SK-N-SH treated with all-trans-retinoic acid at 6 μM for 48 hours (cell line): ENCODE results near the gene CLN6.

ENCODE experiments used
- ATAC-seq: fragments of 200-7000 bp; cut with Tn5 transposase; 3 replicates; pipeline ENCODE4 v1.9.1; 2020; ENCODE audit warnings: mild to moderate bottlenecking, moderate library complexity
- ARNTL ChIP-seq: fragments of 450-650 bp; formaldehyde crosslinking; IDR thresholded peaks from 2 replicates; pipeline ENCODE4 v1.5.0; 2020; ENCODE audit warnings: low read depth, mild to moderate bottlenecking, moderate library complexity, borderline replicate concordance
- BACH2 ChIP-seq: fragments of 250-450 bp; sonication (Bioruptor Pico); IDR thresholded peaks from 2 replicates; pipeline ENCODE4 v1.9.0; 2021; ENCODE audit warnings: mild to moderate bottlenecking, borderline replicate concordance
- CREB5 ChIP-seq: fragments of 250-450 bp; sonication (Bioruptor Pico); IDR thresholded peaks from 2 replicates; pipeline ENCODE4 v1.5.1; 2020; ENCODE audit warnings: low read depth, mild to moderate bottlenecking, moderate library complexity
- CSDC2 ChIP-seq: fragments of 250-450 bp; sonication (Bioruptor Pico); IDR thresholded peaks from 2 replicates; pipeline ENCODE4 v1.5.0; 2020; ENCODE audit warnings: mild to moderate bottlenecking, moderate library complexity
- ESRRG ChIP-seq: fragments of 250-450 bp; sonication (Bioruptor Pico); IDR thresholded peaks from 2 replicates; pipeline ENCODE4 v1.6.1; 2021; ENCODE audit warnings: mild to moderate bottlenecking
- GLIS3 ChIP-seq: fragments of 250-450 bp; sonication (Bioruptor Pico); IDR thresholded peaks from 2 replicates; pipeline ENCODE4 v1.5.0; 2020; ENCODE audit warnings: mild to moderate bottlenecking, moderate library complexity
- ISL1 ChIP-seq: fragments of 250-450 bp; sonication (Bioruptor Pico); IDR thresholded peaks from 2 replicates; pipeline ENCODE4 v2.1.2; 2022; ENCODE audit warnings: mild to moderate bottlenecking, moderate library complexity
- OSR1 ChIP-seq: fragments of 250-450 bp; sonication (Bioruptor Pico); IDR thresholded peaks from 2 replicates; pipeline ENCODE4 v1.8.0; 2022; ENCODE audit warnings: moderate library complexity, mild to moderate bottlenecking, inconsistent platforms
- PPARA ChIP-seq: fragments of 250-450 bp; sonication (Bioruptor Pico); IDR thresholded peaks from 2 replicates; pipeline ENCODE4 v1.5.0; 2020; ENCODE audit warnings: mild to moderate bottlenecking, borderline replicate concordance
- SNAI2 ChIP-seq: fragments of 250-450 bp; sonication (Bioruptor Pico); IDR thresholded peaks from 2 replicates; pipeline ENCODE4 v1.5.0; 2020; ENCODE audit warnings: mild to moderate bottlenecking, moderate library complexity
- TCF4 ChIP-seq: fragments of 250-450 bp; sonication (Bioruptor Pico); IDR thresholded peaks from 2 replicates; pipeline ENCODE4 v1.8.0; 2021; ENCODE audit warnings: mild to moderate bottlenecking, moderate library complexity, borderline replicate concordance
- TOX ChIP-seq: fragments of 250-450 bp; sonication (Bioruptor Pico); IDR thresholded peaks from 2 replicates; pipeline ENCODE4 v1.8.0; 2021; ENCODE audit warnings: mild to moderate bottlenecking, moderate library complexity, borderline replicate concordance
- ZC3H10 ChIP-seq: fragments of 250-450 bp; sonication (Bioruptor Pico); IDR thresholded peaks from 2 replicates; pipeline ENCODE4 v1.5.1; 2021; ENCODE audit warnings: mild to moderate bottlenecking, moderate library complexity
- ZFP3 ChIP-seq: fragments of 250-450 bp; sonication (Bioruptor Pico); IDR thresholded peaks from 2 replicates; pipeline ENCODE4 v1.5.0; 2020; ENCODE audit warnings: mild to moderate bottlenecking, moderate library complexity
- ZFP30 ChIP-seq: fragments of 450-650 bp; formaldehyde crosslinking; IDR thresholded peaks from 2 replicates; pipeline ENCODE4 v1.5.0; 2022; ENCODE audit warnings: mild to moderate bottlenecking, moderate library complexity
- ZNF565 ChIP-seq: fragments of 450-650 bp; formaldehyde crosslinking; conservative IDR thresholded peaks from 2 replicates; pipeline ENCODE4 v1.5.0; 2020; ENCODE audit warnings: low read depth, mild to moderate bottlenecking, moderate library complexity
- ZNF70 ChIP-seq: fragments of 450-650 bp; formaldehyde crosslinking; IDR thresholded peaks from 2 replicates; pipeline ENCODE4 v1.5.0; 2020; ENCODE audit warnings: mild to moderate bottlenecking, moderate library complexity
- ZNF8 ChIP-seq: fragments of 450-650 bp; formaldehyde crosslinking; IDR thresholded peaks from 2 replicates; pipeline ENCODE4 v1.5.0; 2020; ENCODE audit warnings: mild to moderate bottlenecking, moderate library complexity
- TF ChIP-seq, protein P1 (sequence below): fragments of 250-450 bp; sonication (Bioruptor Pico); IDR thresholded peaks from 2 replicates; pipeline ENCODE4 v1.5.1; 2021; ENCODE audit warnings: mild to moderate bottlenecking, moderate library complexity
- TF ChIP-seq, protein P2 (sequence below): fragments of 250-450 bp; sonication (Bioruptor Pico); IDR thresholded peaks from 2 replicates; pipeline ENCODE4 v1.8.0; 2020; ENCODE audit warnings: mild to moderate bottlenecking, moderate library complexity, borderline replicate concordance
- TF ChIP-seq, protein P3 (sequence below): fragments of 250-450 bp; sonication (Bioruptor Pico); IDR thresholded peaks from 2 replicates; pipeline ENCODE4 v1.8.0; 2021; ENCODE audit warnings: low read depth, mild to moderate bottlenecking, moderate library complexity, borderline replicate concordance

Gene CLN6

DNA sequence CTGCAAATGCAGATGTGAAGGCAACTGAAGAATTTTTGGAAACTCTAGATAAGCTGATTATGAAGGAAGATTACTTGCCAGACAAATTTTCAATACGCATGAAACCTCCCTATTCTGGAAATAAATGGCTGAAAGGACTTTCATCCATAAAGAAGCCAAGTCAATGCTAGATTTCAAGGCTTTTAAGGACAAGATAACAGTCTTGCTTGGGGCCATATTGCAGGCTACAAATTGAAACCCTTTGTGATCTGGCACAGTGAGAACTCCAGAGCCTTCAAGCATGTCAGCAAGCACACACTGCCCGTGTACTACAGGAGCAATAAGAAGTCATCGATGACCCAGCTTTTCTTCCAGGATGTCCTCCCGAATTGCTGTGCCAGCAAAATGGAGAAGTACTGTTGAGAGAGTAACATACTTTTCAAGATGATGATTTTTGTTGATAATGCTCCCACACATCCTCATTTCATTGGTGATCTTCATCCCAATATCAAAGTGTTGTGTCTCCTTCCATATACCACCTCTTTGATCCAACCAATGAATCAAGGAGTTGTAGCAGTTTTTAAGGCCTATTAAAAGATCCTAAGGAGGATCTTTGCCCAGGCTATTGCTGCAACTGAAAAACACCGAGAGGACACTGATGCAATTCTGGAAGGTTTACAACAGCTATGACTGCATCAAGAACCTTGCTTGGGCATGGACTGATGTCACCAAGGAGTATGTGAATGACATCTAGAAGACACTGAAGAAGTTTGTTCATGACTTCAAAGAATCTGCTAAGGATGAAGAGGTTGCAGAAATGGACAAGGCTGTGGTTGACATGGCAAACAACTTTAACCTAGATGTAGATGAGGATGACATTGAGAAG, 44.7 kb downstream of the CLN6 start:
- ATAC-seq, result no peak
- no peak for TF ChIP-seq ZNF70 (CRISPR knock-in tag)
- no peak for TF ChIP-seq ZNF8 (CRISPR knock-in tag)
- no peak for TF ChIP-seq ESRRG
- no peak for TF ChIP-seq PPARA (CRISPR knock-in tag)
- TF ChIP-seq GLIS3 (CRISPR knock-in tag), result no peak
- TF ChIP-seq OSR1, result no peak
- TF ChIP-seq, protein P1, sequence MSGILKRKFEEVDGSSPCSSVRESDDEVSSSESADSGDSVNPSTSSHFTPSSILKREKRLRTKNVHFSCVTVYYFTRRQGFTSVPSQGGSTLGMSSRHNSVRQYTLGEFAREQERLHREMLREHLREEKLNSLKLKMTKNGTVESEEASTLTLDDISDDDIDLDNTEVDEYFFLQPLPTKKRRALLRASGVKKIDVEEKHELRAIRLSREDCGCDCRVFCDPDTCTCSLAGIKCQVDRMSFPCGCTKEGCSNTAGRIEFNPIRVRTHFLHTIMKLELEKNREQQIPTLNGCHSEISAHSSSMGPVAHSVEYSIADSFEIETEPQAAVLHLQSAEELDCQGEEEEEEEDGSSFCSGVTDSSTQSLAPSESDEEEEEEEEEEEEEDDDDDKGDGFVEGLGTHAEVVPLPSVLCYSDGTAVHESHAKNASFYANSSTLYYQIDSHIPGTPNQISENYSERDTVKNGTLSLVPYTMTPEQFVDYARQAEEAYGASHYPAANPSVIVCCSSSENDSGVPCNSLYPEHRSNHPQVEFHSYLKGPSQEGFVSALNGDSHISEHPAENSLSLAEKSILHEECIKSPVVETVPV (CRISPR knock-in tag), result no peak
- no peak for TF ChIP-seq TOX (CRISPR knock-in tag)
- TF ChIP-seq ARNTL (CRISPR knock-in tag), result no peak
- TF ChIP-seq CREB5 (CRISPR knock-in tag), result no peak
- TF ChIP-seq, protein P2, sequence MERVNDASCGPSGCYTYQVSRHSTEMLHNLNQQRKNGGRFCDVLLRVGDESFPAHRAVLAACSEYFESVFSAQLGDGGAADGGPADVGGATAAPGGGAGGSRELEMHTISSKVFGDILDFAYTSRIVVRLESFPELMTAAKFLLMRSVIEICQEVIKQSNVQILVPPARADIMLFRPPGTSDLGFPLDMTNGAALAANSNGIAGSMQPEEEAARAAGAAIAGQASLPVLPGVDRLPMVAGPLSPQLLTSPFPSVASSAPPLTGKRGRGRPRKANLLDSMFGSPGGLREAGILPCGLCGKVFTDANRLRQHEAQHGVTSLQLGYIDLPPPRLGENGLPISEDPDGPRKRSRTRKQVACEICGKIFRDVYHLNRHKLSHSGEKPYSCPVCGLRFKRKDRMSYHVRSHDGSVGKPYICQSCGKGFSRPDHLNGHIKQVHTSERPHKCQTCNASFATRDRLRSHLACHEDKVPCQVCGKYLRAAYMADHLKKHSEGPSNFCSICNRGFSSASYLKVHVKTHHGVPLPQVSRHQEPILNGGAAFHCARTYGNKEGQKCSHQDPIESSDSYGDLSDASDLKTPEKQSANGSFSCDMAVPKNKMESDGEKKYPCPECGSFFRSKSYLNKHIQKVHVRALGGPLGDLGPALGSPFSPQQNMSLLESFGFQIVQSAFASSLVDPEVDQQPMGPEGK (CRISPR knock-in tag), result no peak
- TF ChIP-seq SNAI2 (CRISPR knock-in tag), result no peak
- TF ChIP-seq CSDC2 (CRISPR knock-in tag), result no peak
- TF ChIP-seq ZFP3 (CRISPR knock-in tag), result no peak
- TF ChIP-seq BACH2 (CRISPR knock-in tag), result no peak
- no peak for TF ChIP-seq ZFP30
- TF ChIP-seq ZC3H10, result no peak
- no peak; the same call in 1 of the 2 replicates for TF ChIP-seq TCF4 (CRISPR knock-in tag)
- TF ChIP-seq ZNF565 (CRISPR knock-in tag), result no peak

DNA sequence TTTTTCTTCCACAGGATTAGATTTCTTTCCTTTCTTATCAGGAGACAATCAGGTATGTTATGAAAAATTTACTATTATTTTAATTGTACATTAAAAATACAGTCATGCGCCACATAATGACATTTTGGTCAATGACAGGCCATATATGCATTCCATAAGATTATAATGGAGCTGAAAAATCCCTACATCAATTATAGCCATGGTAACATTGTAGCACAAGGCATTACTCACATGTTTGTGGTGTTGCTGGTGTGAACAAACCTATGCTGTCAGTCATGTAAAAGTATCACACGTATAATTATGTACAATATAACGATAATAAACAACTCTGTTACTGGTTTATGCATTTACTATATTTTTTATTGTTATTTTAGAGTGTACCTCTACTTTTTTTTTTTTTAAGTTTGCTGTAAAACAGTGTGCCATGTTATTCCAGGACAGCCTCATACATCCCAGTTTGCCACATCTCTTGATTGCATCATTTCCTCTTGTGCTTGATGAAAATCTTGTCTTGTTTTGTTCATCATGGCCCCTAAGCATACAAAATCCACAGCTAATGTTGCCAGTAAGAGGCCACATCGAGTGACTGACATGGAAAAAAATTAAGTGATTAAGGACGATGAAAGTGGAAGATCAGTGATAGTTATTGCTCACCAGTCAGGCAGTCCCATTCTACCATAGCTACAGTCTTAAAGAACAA, 45.8 kb downstream of the CLN6 start:
- TF ChIP-seq ARNTL (CRISPR knock-in tag) (no peak), ISL1 (CRISPR knock-in tag) (peak; percentile 46)
- no peak for ATAC-seq

DNA sequence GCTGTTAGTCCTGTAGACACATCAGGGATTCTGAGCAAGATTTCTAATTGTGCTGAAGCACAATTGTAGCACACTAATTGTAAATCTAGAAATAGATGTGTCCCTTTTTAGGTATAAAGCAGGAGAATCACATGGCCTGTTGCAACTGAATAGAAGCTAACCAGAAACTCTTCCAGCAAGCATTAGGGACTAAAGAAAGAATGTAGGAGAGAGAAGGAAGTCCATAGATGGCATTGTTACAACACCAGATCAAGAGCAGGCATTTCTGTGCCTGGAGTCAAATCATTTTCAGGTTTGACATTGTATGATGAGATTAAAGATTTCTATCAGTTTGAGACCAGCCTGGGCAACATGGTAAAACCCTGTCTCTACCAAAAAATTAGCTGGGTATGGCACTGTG, 51.8 kb downstream of the CLN6 start:
- ATAC-seq, result peak; percentile 71
- TF ChIP-seq OSR1 (no peak), TOX (CRISPR knock-in tag) (no peak)

GRCh38 chr15:68176601-68177000, 52.9 kb downstream of the CLN6 start:
- ATAC-seq, result no peak
- TF ChIP-seq ZNF565 (CRISPR knock-in tag) (no peak), ISL1 (CRISPR knock-in tag) (peak; percentile 22; the same call in 1 of the 2 replicates)

DNA sequence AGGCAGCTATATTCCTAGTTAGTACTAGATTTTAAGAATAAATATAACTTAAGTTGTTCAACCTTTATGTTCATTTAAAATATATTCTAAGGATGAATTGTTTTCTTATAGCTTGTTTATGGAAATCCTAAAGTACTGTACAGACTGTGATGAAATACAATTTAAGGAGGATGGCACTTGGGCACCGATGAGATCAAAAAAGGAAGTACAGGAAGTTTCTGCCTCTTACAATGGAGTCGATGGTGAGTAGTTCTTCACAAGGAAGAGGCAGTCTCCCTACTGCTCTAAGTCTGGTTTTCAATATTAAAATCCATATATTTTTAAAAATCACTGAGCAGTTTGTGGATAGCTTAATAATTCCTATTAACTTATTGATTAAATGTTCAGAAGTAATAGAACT, 54.0 kb downstream of the CLN6 start:
- no peak for TF ChIP-seq ARNTL (CRISPR knock-in tag)
- no peak for TF ChIP-seq CSDC2 (CRISPR knock-in tag)
- TF ChIP-seq, protein P3, sequence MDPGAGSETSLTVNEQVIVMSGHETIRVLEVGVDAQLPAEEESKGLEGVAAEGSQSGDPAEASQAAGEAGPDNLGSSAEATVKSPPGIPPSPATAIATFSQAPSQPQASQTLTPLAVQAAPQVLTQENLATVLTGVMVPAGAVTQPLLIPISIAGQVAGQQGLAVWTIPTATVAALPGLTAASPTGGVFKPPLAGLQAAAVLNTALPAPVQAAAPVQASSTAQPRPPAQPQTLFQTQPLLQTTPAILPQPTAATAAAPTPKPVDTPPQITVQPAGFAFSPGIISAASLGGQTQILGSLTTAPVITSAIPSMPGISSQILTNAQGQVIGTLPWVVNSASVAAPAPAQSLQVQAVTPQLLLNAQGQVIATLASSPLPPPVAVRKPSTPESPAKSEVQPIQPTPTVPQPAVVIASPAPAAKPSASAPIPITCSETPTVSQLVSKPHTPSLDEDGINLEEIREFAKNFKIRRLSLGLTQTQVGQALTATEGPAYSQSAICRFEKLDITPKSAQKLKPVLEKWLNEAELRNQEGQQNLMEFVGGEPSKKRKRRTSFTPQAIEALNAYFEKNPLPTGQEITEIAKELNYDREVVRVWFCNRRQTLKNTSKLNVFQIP (CRISPR knock-in tag), result no peak
- no peak for TF ChIP-seq ZC3H10
- TF ChIP-seq CREB5 (CRISPR knock-in tag), result no peak
- no peak for TF ChIP-seq GLIS3 (CRISPR knock-in tag)
- TF ChIP-seq BACH2 (CRISPR knock-in tag), result no peak
- no peak for ATAC-seq
